Tibial nerve (tissue), 3 donors: ENCODE data around the gene MSANTD7.

Source experiments
- CTCF ChIP-seq, 5 experiments: fragments of 200-600 bp in 3 of 5; fragments of 450-650 bp in 2 of 5; sonication (generic) in 3 of 5; IDR thresholded peaks; one replicate each; pipeline ENCODE4 v1.5.1; 2016 to 2019; ENCODE audit warnings: antibody characterized with exemption in 5 of 5, mild to moderate bottlenecking in 3 of 5, moderate library complexity in 2 of 5
- POLR2A ChIP-seq, 2 donors: fragments of 450-650 bp; IDR thresholded peaks; one replicate each; pipeline ENCODE4 v1.6.1; 2017; ENCODE audit warnings: antibody characterized with exemption in 2 of 2, mild to moderate bottlenecking in 2 of 2, moderate library complexity in 2 of 2

DNA sequence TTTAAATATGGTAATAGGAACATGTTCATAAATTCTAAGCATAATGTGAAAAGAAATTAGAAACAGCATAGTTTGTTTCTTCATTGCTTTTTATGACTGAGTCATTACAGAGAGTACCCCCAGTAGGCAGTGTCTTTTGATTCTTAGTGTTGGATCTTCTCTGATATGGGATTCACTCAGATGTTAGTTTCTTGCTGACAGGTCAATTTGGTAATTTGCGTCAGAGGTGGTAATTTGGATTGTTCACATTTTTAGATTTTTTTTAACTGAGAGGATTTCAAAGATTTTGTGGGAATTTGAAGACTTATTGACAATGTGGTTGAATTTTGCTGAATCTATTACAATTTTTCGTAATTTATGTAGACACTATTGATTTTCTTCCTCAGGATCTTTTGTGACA is 2.1 kb downstream of the MSANTD7 start:
- TF ChIP-seq CTCF (IDR thresholded peaks at IDR 0.05) (no peak), POLR2A (IDR thresholded peaks at IDR 0.05) (no peak)
